ENCODE results near the gene TTC3. TPM values are rescaled to one million over a fixed set of nuclear protein-coding genes. Genes with fewer than 3 reads are reported as not detected.

The TTC3 gene
- total and polyA plus RNA-seq, 9 of the 15 experiments (the other 6 are each of a cell fraction or from before 2014, with no cell fraction given) = 17.5 to 92.0 (median 59.5) TPM

DNA sequence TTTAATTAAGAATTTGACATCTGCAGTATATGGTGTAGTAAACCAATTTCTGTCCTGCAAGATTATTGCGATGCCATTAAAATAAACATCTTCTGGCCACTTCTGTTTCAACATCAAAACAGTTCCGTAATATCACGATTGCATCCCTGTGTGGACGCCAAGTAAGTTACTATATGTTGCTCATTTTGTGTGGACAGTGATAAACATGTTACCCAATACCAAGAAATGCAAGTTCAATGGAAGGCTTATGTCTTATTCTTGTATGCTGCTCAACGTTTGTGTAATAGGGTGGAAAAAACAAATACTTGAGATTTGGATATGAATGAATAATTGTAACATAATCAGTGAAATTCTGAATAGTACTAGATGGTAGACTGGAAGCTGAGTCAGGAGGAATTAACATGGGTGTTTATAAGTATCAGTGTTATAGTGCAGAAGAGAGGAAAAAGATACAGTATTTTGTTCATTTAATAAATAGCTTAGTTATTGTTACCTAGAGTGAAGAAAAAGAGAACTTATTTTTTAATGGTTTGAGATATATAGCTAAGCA, 15.2 kb downstream of the TTC3 start:
- H3K4me3 ChIP-seq = no peak overlapping the region
- H3K4me2 ChIP-seq (ENCODE audit: insufficient read depth, low read length) = no peak overlapping the region
- H3K9me3 ChIP-seq (replicated peaks; ENCODE audit: control insufficient read depth, insufficient read depth, low read depth, low read length) = no peaks in the 10 kb centered on the region
- H2AFZ ChIP-seq (ENCODE audit: low read depth, low read length) = no peak overlapping the region
- H3K36me3 ChIP-seq (ENCODE audit: control insufficient read depth, insufficient read depth, low read length) = peaks cover 47% of the 10 kb centered on the region
- ATAC-seq (no peak), FAIRE-seq (no peak), DNase-seq (ENCODE audit: extremely low read depth in 1 of 4, low spot score in 3 of 4) (no peak)
- CTCF ChIA-PET (ENCODE audit: low intra/inter-chr PET ratio) = interaction anchor here (3.0 kb wide), 1 partner anchor 112 kb away, joined by 35 read pairs; no protein-coding TSS in a partner anchor
- H4K20me1 ChIP-seq (replicated peaks; ENCODE audit: control insufficient read depth, insufficient read depth, low read length) = peaks cover 19% of the 10 kb centered on the region
- BruUV-seq (replicated peaks) = no TSS peak
- H3K27ac ChIP-seq (ENCODE audit: extremely low read depth, low read depth, low read length) = no peak overlapping the region
- TF ChIP-seq ZNF766 (CRISPR knock-in tag; conservative IDR thresholded peaks at IDR 0.05) (no peak), CBFB (CRISPR knock-in tag; IDR thresholded peaks at IDR 0.05) (no peak), IRF2 (CRISPR knock-in tag; IDR thresholded peaks at IDR 0.05) (no peak), ZNF41 (CRISPR knock-in tag; conservative IDR thresholded peaks at IDR 0.05) (no peak), CEBPB (tag; IDR thresholded peaks at IDR 0.05) (0 out of 2 replicates have a peak, but pooled peaks have one; percentile 12)
- no peaks in the 10 kb centered on the region for H3K27me3 ChIP-seq (ENCODE audit: control insufficient read depth in 2 of 2, insufficient read depth in 2 of 2, low read length in 2 of 2)
- WGBS (ENCODE audit: insufficient coverage, low coverage, missing lambda C conversion rate) = 81% methylated on average over 5 of the region's 5 CpGs
- H3K79me2 ChIP-seq (ENCODE audit: control insufficient read depth, insufficient read depth, low read length) = peaks cover 55% of the 10 kb centered on the region
- intact Hi-C loops (cut with micrococcal nuclease) = loop anchor here (10.0 kb wide), 1 partner anchor 287 kb away; no protein-coding TSS in a partner anchor
- peaks cover 7 to 26% of the 10 kb centered on the region in 2 experiments; a peak in 4 of 5 replicates for H3K4me1 ChIP-seq (replicated peaks in 1 of 2; ENCODE audit: control insufficient read depth in 2 of 2, insufficient read depth in 2 of 2, low read length in 2 of 2)
- peaks cover 4% of the 10 kb centered on the region for H3K9me1 ChIP-seq (ENCODE audit: control insufficient read depth, insufficient read depth, low read length)
- no peak overlapping the region for H3K9ac ChIP-seq (ENCODE audit: insufficient read depth in 1 of 2, low read depth in 2 of 2, low read length in 2 of 2)
- in situ Hi-C loops (cut with MboI) = loop anchor here (10.0 kb wide), 1 partner anchor 113 kb away; no protein-coding TSS in a partner anchor
- POLR2A ChIA-PET = no interaction called here

DNA sequence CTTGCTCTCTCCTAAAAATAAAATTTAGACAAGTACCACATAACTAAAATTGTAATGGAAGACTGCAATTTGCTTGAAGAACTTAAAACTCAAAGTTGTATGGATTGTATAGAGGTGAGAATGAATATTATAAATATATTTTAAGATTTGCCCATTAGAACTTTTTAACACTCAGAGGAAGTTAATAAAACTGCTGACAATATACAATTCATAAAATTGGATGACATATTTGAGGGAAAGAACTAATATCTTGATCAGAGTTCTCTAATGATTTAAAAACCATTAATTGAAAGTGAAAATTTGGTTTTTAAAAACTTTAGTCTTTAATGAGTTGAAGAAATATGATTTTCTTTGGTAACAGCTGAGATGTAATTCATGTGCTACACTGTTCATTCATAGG, 20.9 kb downstream of the TTC3 start:
- H3K9me1 ChIP-seq (ENCODE audit: control insufficient read depth, insufficient read depth, low read length) = no peaks in the 10 kb centered on the region
- FAIRE-seq = no peak
- POLR2A ChIA-PET = no interaction called here

More for the DNA sequence above, 20.9 kb downstream of the TTC3 start:
- H2AFZ ChIP-seq (ENCODE audit: low read depth, low read length) = no peak overlapping the region
- intact Hi-C loops (cut with micrococcal nuclease) = no loop called here
- TF ChIP-seq C11orf30 (IDR thresholded peaks at IDR 0.05; ENCODE audit: low read depth) = peak; percentile 48
- TF ChIP-seq ZNF316 (IDR thresholded peaks at IDR 0.05) = peak; percentile 85
- peak; percentile 12; the same call in 1 of the 2 replicates for TF ChIP-seq MAFK (IDR thresholded peaks at IDR 0.05; ENCODE audit: low read length)
- TF ChIP-seq TEAD4 (IDR thresholded peaks at IDR 0.05; ENCODE audit: low read length) = no peak
- no peak for TF ChIP-seq TEAD4 (CRISPR knock-in tag; IDR thresholded peaks at IDR 0.05; ENCODE audit: borderline replicate concordance)
- no peak for DNase-seq (ENCODE audit: extremely low read depth in 1 of 4, low spot score in 3 of 4)
- H3K36me3 ChIP-seq (ENCODE audit: control insufficient read depth, insufficient read depth, low read length) = peaks cover 79% of the 10 kb centered on the region
- H3K9ac ChIP-seq (ENCODE audit: insufficient read depth in 1 of 2, low read depth in 2 of 2, low read length in 2 of 2) = no peak overlapping the region
- H4K20me1 ChIP-seq (replicated peaks; ENCODE audit: control insufficient read depth, insufficient read depth, low read length) = no peaks in the 10 kb centered on the region
- H3K9me3 ChIP-seq (replicated peaks; ENCODE audit: control insufficient read depth, insufficient read depth, low read depth, low read length) = no peaks in the 10 kb centered on the region
- no peak overlapping the region for H3K4me2 ChIP-seq (ENCODE audit: insufficient read depth, low read length)
- ATAC-seq = no peak
- no peak overlapping the region for H3K27ac ChIP-seq (ENCODE audit: extremely low read depth, low read depth, low read length)
- in situ Hi-C loops (cut with MboI) = no loop called here
- H3K79me2 ChIP-seq (ENCODE audit: control insufficient read depth, insufficient read depth, low read length) = 0 out of 3 replicates have a peak, but pooled peaks cover 3% of the 10 kb centered on the region
- CTCF ChIA-PET (ENCODE audit: low intra/inter-chr PET ratio) = no interaction called here
- no peak overlapping the region for H3K4me3 ChIP-seq
- BruUV-seq (replicated peaks) = no TSS peak
- H3K4me1 ChIP-seq (replicated peaks in 1 of 2; ENCODE audit: control insufficient read depth in 2 of 2, insufficient read depth in 2 of 2, low read length in 2 of 2) = no peaks in the 10 kb centered on the region
- H3K27me3 ChIP-seq (ENCODE audit: control insufficient read depth in 2 of 2, insufficient read depth in 2 of 2, low read length in 2 of 2) = no peaks in the 10 kb centered on the region
